PC-9 (cell line): Measurements from ENCODE around the gene NUP43.
"Not testable (repeated sequence)": the region's sequence is repeated elsewhere in the genome, so short reads cannot be mapped to it uniquely, and the experiment has no call there.

Experiments
- EZH2 ChIP-seq: fragments of 200-600 bp; sonication (generic); IDR thresholded peaks from 2 replicates; pipeline ENCODE4 v1.8.0; 2017; ENCODE audit warnings: antibody characterized with exemption, low read depth
- TF ChIP-seq, protein P1 (sequence below): fragments of 200-600 bp; sonication (generic); conservative IDR thresholded peaks from 2 replicates; pipeline ENCODE4 v1.6.1; 2017; ENCODE audit warnings: mixed run types, antibody characterized with exemption, mild to moderate bottlenecking, moderate library complexity

DNA sequence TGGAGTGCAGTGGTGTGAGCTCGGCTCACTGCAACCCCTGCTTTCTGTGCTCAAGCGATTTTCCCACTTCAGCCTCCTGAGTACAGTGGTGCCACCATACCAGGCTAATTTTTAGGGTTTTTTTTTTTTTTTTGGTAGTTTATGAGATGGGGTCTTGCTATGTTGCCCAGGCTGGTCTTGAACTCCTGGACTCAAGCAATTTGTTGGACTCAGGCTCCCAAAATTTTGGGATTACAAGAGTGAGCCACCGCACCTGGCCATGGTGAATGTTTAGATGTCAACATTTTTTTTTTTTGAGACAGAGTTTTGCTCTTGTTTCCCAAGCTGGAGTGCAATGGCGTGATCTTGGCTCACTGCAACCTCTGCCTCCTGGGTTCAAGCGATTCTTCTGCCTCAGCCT lies 5.6 kb upstream of the NUP43 start:
- not testable (repeated sequence) for TF ChIP-seq EZH2
- TF ChIP-seq, protein P1, sequence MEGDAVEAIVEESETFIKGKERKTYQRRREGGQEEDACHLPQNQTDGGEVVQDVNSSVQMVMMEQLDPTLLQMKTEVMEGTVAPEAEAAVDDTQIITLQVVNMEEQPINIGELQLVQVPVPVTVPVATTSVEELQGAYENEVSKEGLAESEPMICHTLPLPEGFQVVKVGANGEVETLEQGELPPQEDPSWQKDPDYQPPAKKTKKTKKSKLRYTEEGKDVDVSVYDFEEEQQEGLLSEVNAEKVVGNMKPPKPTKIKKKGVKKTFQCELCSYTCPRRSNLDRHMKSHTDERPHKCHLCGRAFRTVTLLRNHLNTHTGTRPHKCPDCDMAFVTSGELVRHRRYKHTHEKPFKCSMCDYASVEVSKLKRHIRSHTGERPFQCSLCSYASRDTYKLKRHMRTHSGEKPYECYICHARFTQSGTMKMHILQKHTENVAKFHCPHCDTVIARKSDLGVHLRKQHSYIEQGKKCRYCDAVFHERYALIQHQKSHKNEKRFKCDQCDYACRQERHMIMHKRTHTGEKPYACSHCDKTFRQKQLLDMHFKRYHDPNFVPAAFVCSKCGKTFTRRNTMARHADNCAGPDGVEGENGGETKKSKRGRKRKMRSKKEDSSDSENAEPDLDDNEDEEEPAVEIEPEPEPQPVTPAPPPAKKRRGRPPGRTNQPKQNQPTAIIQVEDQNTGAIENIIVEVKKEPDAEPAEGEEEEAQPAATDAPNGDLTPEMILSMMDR: not testable (repeated sequence)
